ENCODE results near the gene SH3RF3. TPM values are rescaled to one million over a fixed set of nuclear protein-coding genes. Genes with fewer than 3 reads are reported as not detected.

SH3RF3 gene
- polyA plus RNA-seq, 1 of the 3 experiments (the other 2 are of a cell fraction), result 1.9 TPM

- peaks cover 41% of the 10 kb centered on the region for H3K79me2 ChIP-seq (ENCODE audit: insufficient read depth)
- 70% methylated on average over 6 of the region's 6 CpGs for WGBS (ENCODE audit: low lambda C conversion rate)
Measured at GRCh38 chr2:109336296-109336695, 207.3 kb downstream of the SH3RF3 start.

GRCh38 chr2:109337221-109337620 lies 208.2 kb downstream of the SH3RF3 start:
- Histone ChIP-seq H3F3A (replicated peaks; ENCODE audit: insufficient read depth) (peaks cover 30% of the 10 kb centered on the region), H3K36me3 (replicated peaks in 1 of 2; ENCODE audit: control insufficient read depth in 1 of 2, insufficient read depth in 2 of 2, low read length in 1 of 2) (no peaks in the 10 kb centered on the region), H3K9me2 (no peaks in the 10 kb centered on the region), H3K9ac (no peak overlapping the region), H3K27ac (ENCODE audit: low read depth in 2 of 2, low read length in 1 of 2) (peak overlapping the region; percentile 83 to 86; a peak in 3 of 4 replicates), H3K4me2 (no peak overlapping the region), H3K9me3 (no peaks in the 10 kb centered on the region), H3K79me2 (ENCODE audit: insufficient read depth) (peaks cover 41% of the 10 kb centered on the region), H4K20me1 (ENCODE audit: insufficient read depth) (no peaks in the 10 kb centered on the region), H3K4me3 (ENCODE audit: low read depth in 2 of 2, low read length in 1 of 2) (no peak overlapping the region), H3K27me3 (ENCODE audit: insufficient read depth) (no peaks in the 10 kb centered on the region), H3K4me1 (ENCODE audit: control insufficient read depth in 1 of 2, insufficient read depth in 2 of 2, low read depth in 1 of 2, low read length in 1 of 2) (peaks cover 26 to 39% of the 10 kb centered on the region in 2 experiments), H2AFZ (ENCODE audit: low read depth) (no peak overlapping the region)
- no peak for DNase-seq
- CTCF ChIA-PET, result no interaction called here
- POLR2A ChIA-PET, result no interaction called here
- 91% methylated on average over 4 of the region's 9 CpGs for WGBS (ENCODE audit: low lambda C conversion rate)
- TF ChIP-seq RAD21 (IDR thresholded peaks at IDR 0.05; ENCODE audit: low read length) (no peak), NRF1 (IDR thresholded peaks at IDR 0.05; ENCODE audit: low read depth, low read length) (no peak), GATA2 (CRISPR knock-in tag; IDR thresholded peaks at IDR 0.05) (no peak), REST (IDR thresholded peaks at IDR 0.05; ENCODE audit: low read depth, low read length) (no peak), EZH2phosphoT487 (IDR thresholded peaks at IDR 0.05; ENCODE audit: borderline replicate concordance, low read depth) (no peak), TAF1 (IDR thresholded peaks at IDR 0.05; ENCODE audit: borderline replicate concordance, low read depth, low read length) (no peak), RCOR1 (IDR thresholded peaks at IDR 0.05; ENCODE audit: low read length) (no peak), YY1 (IDR thresholded peaks at IDR 0.05; ENCODE audit: low read depth) (no peak)

More at GRCh38 chr2:109336296-109336695, 207.3 kb downstream of the SH3RF3 start:
- peak overlapping the region in 1 of 2 experiments; percentile 47; a peak in 1 of 4 replicates for H3K4me3 ChIP-seq (ENCODE audit: low read depth in 2 of 2, low read length in 1 of 2)
- peak overlapping the region; percentile 55; the same call in 1 of the 2 replicates for H2AFZ ChIP-seq (ENCODE audit: low read depth)
- CTCF ChIA-PET, result interaction anchor here (0.8 kb wide), 1 partner anchor 14 kb away, joined by 5 read pairs; no protein-coding TSS in a partner anchor
- POLR2A ChIA-PET, result no interaction called here
- H3K27me3 ChIP-seq (ENCODE audit: insufficient read depth), result no peaks in the 10 kb centered on the region
- no peak for DNase-seq
- H3K4me1 ChIP-seq (ENCODE audit: control insufficient read depth in 1 of 2, insufficient read depth in 2 of 2, low read depth in 1 of 2, low read length in 1 of 2), result peaks cover 34 to 49% of the 10 kb centered on the region in 2 experiments
- no peaks in the 10 kb centered on the region for H4K20me1 ChIP-seq (ENCODE audit: insufficient read depth)
- peaks cover 40% of the 10 kb centered on the region for H3F3A ChIP-seq (replicated peaks; ENCODE audit: insufficient read depth)
- H3K36me3 ChIP-seq (replicated peaks in 1 of 2; ENCODE audit: control insufficient read depth in 1 of 2, insufficient read depth in 2 of 2, low read length in 1 of 2), result no peaks in the 10 kb centered on the region
- no peaks in the 10 kb centered on the region for H3K9me2 ChIP-seq
- no peaks in the 10 kb centered on the region for H3K9me3 ChIP-seq
- H3K27ac ChIP-seq (ENCODE audit: low read depth in 2 of 2, low read length in 1 of 2), result peak overlapping the region; percentile 83 to 86
- TF ChIP-seq JUND (IDR thresholded peaks at IDR 0.05) (no peak), USF2 (IDR thresholded peaks at IDR 0.05; ENCODE audit: borderline replicate concordance, low read depth, low read length) (no peak), RFX5 (IDR thresholded peaks at IDR 0.05; ENCODE audit: low read length) (no peak), FOXJ3 (CRISPR knock-in tag; IDR thresholded peaks at IDR 0.05) (no peak), NRF1 (IDR thresholded peaks at IDR 0.05; ENCODE audit: low read depth, low read length) (no peak), CTCF (IDR thresholded peaks at IDR 0.05) (no peak), PBX3 (IDR thresholded peaks at IDR 0.05) (no peak), POLR2AphosphoS5 (IDR thresholded peaks at IDR 0.05; ENCODE audit: low read depth, low read length) (no peak)
- peak overlapping the region; percentile 53; the same call in 1 of the 2 replicates for H3K9ac ChIP-seq
- peak overlapping the region; percentile 68 for H3K4me2 ChIP-seq

Data from SK-N-SH (cell line).